Measurements from ENCODE around the gene THAP5.

THAP5 gene

GRCh38 chr7:108529341-108529740, 40.2 kb downstream of the THAP5 start:
- no peak for DNase-seq

- DNase-seq, result no peak
These were observed 41.3 kb downstream of the THAP5 start for GRCh38 chr7:108528183-108528712.

GRCh38 chr7:108526768-108527017, 42.8 kb downstream of the THAP5 start:
- no peak for DNase-seq

- peak; percentile 97 for DNase-seq
These were observed 43.3 kb downstream of the THAP5 start, which contains the start of gene PNPLA8 for GRCh38 chr7:108525985-108526767. TSS of gene PNPLA8 (minus strand) at chr7:108526135. CDS start at chr7:108515491, 10,644 bp downstream.

- DNase-seq, result peak; percentile 82
These were observed 44.0 kb downstream of the THAP5 start for GRCh38 chr7:108525327-108525984.

- DNase-seq, result no peak
These were observed 46.7 kb downstream of the THAP5 start for GRCh38 chr7:108522780-108523179.

- no peak for DNase-seq
These were observed 51.6 kb downstream of the THAP5 start for GRCh38 chr7:108517951-108518350.

- DNase-seq, result no peak
These were observed 53.9 kb downstream of the THAP5 start for GRCh38 chr7:108515630-108516029.

GRCh38 chr7:108515013-108515412, 54.5 kb downstream of the THAP5 start:
- DNase-seq, result no peak
